ENCODE data around the gene DIABLO. TPM values are rescaled to one million over a fixed set of nuclear protein-coding genes. Genes with fewer than 3 reads are reported as not detected.

DIABLO gene
- total RNA-seq, 1 donor from 2014 or later = 57.6 TPM

- Mint-ChIP-seq H3K4me3 (no peak overlapping the region), H3K4me1 (ENCODE audit: unreplicated experiment) (no peaks in the 10 kb centered on the region), H3K36me3 (no peaks in the 10 kb centered on the region), H3K9me3 (no peaks in the 10 kb centered on the region), H3K27me3 (peaks cover 3% of the 10 kb centered on the region), H3K27ac (no peak overlapping the region)
- DNase-seq (ENCODE audit: extremely low spot score, unreplicated experiment) = no peak
- TF ChIP-seq CTCF (conservative IDR thresholded peaks at IDR 0.05) = no peak
These were observed 59.2 kb downstream of the DIABLO start for GRCh38 chr12:122166422-122167349.

GRCh38 chr12:122162976-122163375, 62.9 kb downstream of the DIABLO start:
- no peak for TF ChIP-seq CTCF (conservative IDR thresholded peaks at IDR 0.05)
- Mint-ChIP-seq H3K4me1 (ENCODE audit: unreplicated experiment) (no peaks in the 10 kb centered on the region), H3K27ac (no peak overlapping the region), H3K36me3 (no peaks in the 10 kb centered on the region), H3K27me3 (no peaks in the 10 kb centered on the region), H3K9me3 (no peaks in the 10 kb centered on the region), H3K4me3 (no peak overlapping the region)
- DNase-seq (ENCODE audit: extremely low spot score, unreplicated experiment) = no peak

GRCh38 chr12:122161682-122162081, 64.2 kb downstream of the DIABLO start:
- no peaks in the 10 kb centered on the region for H3K27me3 Mint-ChIP-seq
- no peak for TF ChIP-seq CTCF (conservative IDR thresholded peaks at IDR 0.05)
- H3K36me3 Mint-ChIP-seq = no peaks in the 10 kb centered on the region
- H3K9me3 Mint-ChIP-seq = no peaks in the 10 kb centered on the region
- H3K4me1 Mint-ChIP-seq (ENCODE audit: unreplicated experiment) = no peaks in the 10 kb centered on the region
- no peak for DNase-seq (ENCODE audit: extremely low spot score, unreplicated experiment)
- H3K27ac Mint-ChIP-seq = no peak overlapping the region
- no peak overlapping the region for H3K4me3 Mint-ChIP-seq

- no peak overlapping the region for H3K4me3 Mint-ChIP-seq
- no peaks in the 10 kb centered on the region for H3K36me3 Mint-ChIP-seq
- DNase-seq (ENCODE audit: extremely low spot score, unreplicated experiment) = no peak
- H3K9me3 Mint-ChIP-seq = no peaks in the 10 kb centered on the region
- H3K4me1 Mint-ChIP-seq (ENCODE audit: unreplicated experiment) = no peaks in the 10 kb centered on the region
- peaks cover 5% of the 10 kb centered on the region for H3K27me3 Mint-ChIP-seq
- H3K27ac Mint-ChIP-seq = no peak overlapping the region
- no peak for TF ChIP-seq CTCF (conservative IDR thresholded peaks at IDR 0.05)
These were observed 65.1 kb downstream of the DIABLO start for GRCh38 chr12:122160761-122161160.

GRCh38 chr12:122159882-122160281, 66.0 kb downstream of the DIABLO start:
- no peaks in the 10 kb centered on the region for H3K9me3 Mint-ChIP-seq
- H3K4me3 Mint-ChIP-seq = no peak overlapping the region
- no peaks in the 10 kb centered on the region for H3K36me3 Mint-ChIP-seq
- no peaks in the 10 kb centered on the region for H3K4me1 Mint-ChIP-seq (ENCODE audit: unreplicated experiment)
- no peak for DNase-seq (ENCODE audit: extremely low spot score, unreplicated experiment)
- H3K27me3 Mint-ChIP-seq = peaks cover 9% of the 10 kb centered on the region
- TF ChIP-seq CTCF (conservative IDR thresholded peaks at IDR 0.05) = no peak
- no peak overlapping the region for H3K27ac Mint-ChIP-seq

Measured in type B pancreatic cell (in vitro differentiated cells).